H1 (cell line): ENCODE measurements around the gene MRPL11. TPM values are rescaled to one million over a fixed set of nuclear protein-coding genes. Genes with fewer than 3 reads are reported as not detected.

Experiments
- CTCF ChIA-PET: fragments of 300-600 bp; sonication (Branson Sonifier 250); formaldehyde crosslinking; loops from one replicate; lab custom pipeline; 2021; ENCODE audit not compliant: partially characterized antibody; lab: Charles Lee
- POLR2A ChIA-PET: fragments of 300-600 bp; sonication (Branson Sonifier 250); formaldehyde crosslinking; loops from one replicate; lab custom pipeline; 2021; ENCODE audit warnings: inconsistent platforms; ENCODE audit not compliant: partially characterized antibody; lab: Charles Lee
- DNase-seq, 2 experiments: peaks; one replicate each; pipeline versions ENCODE4 v3.0.0 to v3.0.0-alpha.2; 2010 to 2022; ENCODE audit warnings: low spot score in 2 of 2, low read depth in 1 of 2, mixed read lengths in 1 of 2
- FAIRE-seq: peaks from 2 replicates; lab custom pipeline; 2011; peaks lifted over from hg19 to GRCh38; lab: Jason Lieb, UNC
- H2AFZ ChIP-seq: 2 replicates; pipeline ENCODE4 v1.8.1; 2012; ENCODE audit warnings: low read length, inconsistent platforms
- H2AK5ac ChIP-seq: 2 replicates; pipeline ENCODE4 v1.6.1; 2013; ENCODE audit warnings: low read depth, low read length
- H2BK120ac ChIP-seq: replicated peaks from 2 replicates; pipeline ENCODE3; 2013; ENCODE audit warnings: low read depth, low read length, inconsistent platforms
- H2BK12ac ChIP-seq: 2 replicates; pipeline ENCODE4 v1.6.1; 2013; ENCODE audit warnings: low read depth, low read length
- H2BK15ac ChIP-seq: 2 replicates; pipeline ENCODE4 v1.6.1; 2013; ENCODE audit warnings: low read length
- H2BK20ac ChIP-seq: 2 replicates; pipeline ENCODE4 v1.6.1; 2013; ENCODE audit warnings: low read length
- H2BK5ac ChIP-seq: 2 replicates; pipeline ENCODE4 v1.6.1; 2013; ENCODE audit warnings: low read depth, low read length
- H3K14ac ChIP-seq: 2 replicates; pipeline ENCODE4 v1.6.1; 2013; ENCODE audit warnings: inconsistent platforms; ENCODE audit not compliant: insufficient read length
- H3K18ac ChIP-seq: 2 replicates; pipeline ENCODE4 v1.6.1; 2013; ENCODE audit warnings: low read length; ENCODE audit errors: extremely low read depth
- H3K23ac ChIP-seq: 2 replicates; pipeline ENCODE4 v1.6.1; 2013; ENCODE audit warnings: inconsistent platforms; ENCODE audit not compliant: insufficient read length
- H3K23me2 ChIP-seq: 2 replicates; pipeline ENCODE4 v1.6.1; 2013; ENCODE audit warnings: low read depth, low read length
- H3K27ac ChIP-seq: 2 replicates; pipeline ENCODE4 v1.6.1; 2011; ENCODE audit warnings: low read depth, low read length, inconsistent platforms
- H3K27me3 ChIP-seq, 4 experiments: replicated peaks in 1 of 4; 1 replicate in 1 of 4; 2 replicates in 3 of 4; pipeline versions ENCODE4 v1.6.1 to v1.8.1; 2011 to 2013; ENCODE audit warnings: low read length in 3 of 4, mild to moderate bottlenecking in 3 of 4, inconsistent platforms in 2 of 4, mixed read lengths in 2 of 4, moderate library complexity in 1 of 4; ENCODE audit not compliant: control insufficient read depth in 3 of 4, insufficient read depth in 3 of 4; ENCODE audit errors: extremely low read depth in 1 of 4
- H3K36me3 ChIP-seq, 4 experiments: 2 replicates each; pipeline versions ENCODE4 v1.6.1 to v1.8.1; 2011 to 2013; ENCODE audit warnings: mild to moderate bottlenecking in 4 of 4, low read length in 3 of 4, moderate library complexity in 2 of 4, control low read depth in 1 of 4, inconsistent platforms in 1 of 4; ENCODE audit not compliant: insufficient read depth in 4 of 4, control insufficient read depth in 2 of 4
- H3K4ac ChIP-seq: replicated peaks from 2 replicates; pipeline ENCODE3; 2013; ENCODE audit warnings: low read length, low read depth, mixed read lengths, inconsistent platforms; ENCODE audit not compliant: insufficient read length
- H3K4me1 ChIP-seq, 4 experiments: replicated peaks in 1 of 4; 1 replicate in 1 of 4; 2 replicates in 3 of 4; pipeline versions ENCODE4 v1.6.1 to v1.8.1; 2011 to 2013; ENCODE audit warnings: low read length in 3 of 4, inconsistent platforms in 2 of 4, mixed read lengths in 1 of 4; ENCODE audit not compliant: insufficient read depth in 4 of 4, control insufficient read depth in 3 of 4
- H3K4me2 ChIP-seq, 2 experiments: 2 replicates each; pipeline versions ENCODE4 v1.6.1 to v1.8.1; 2011 to 2013; ENCODE audit warnings: low read depth in 2 of 2, low read length in 2 of 2, control low read depth in 1 of 2, inconsistent platforms in 1 of 2, mild to moderate bottlenecking in 1 of 2; ENCODE audit not compliant: insufficient read depth in 1 of 2
- H3K4me3 ChIP-seq, 4 experiments: fragments of 200-600, 300-600 bp in 1 of 4; sonication (generic), shearing (Covaris generic), sonication (Bioruptor Twin) in 1 of 4; 2 replicates each; pipeline versions ENCODE4 v1.5.1 to v1.8.1; 2011 to 2016; ENCODE audit warnings: low read length in 4 of 4, low read depth in 3 of 4, control low read depth in 2 of 4, inconsistent platforms in 2 of 4, mild to moderate bottlenecking in 2 of 4, mixed read lengths in 1 of 4, moderate library complexity in 1 of 4; ENCODE audit not compliant: insufficient read depth in 2 of 4; ENCODE audit errors: extremely low read depth in 1 of 4
- H3K56ac ChIP-seq: replicated peaks from 2 replicates; pipeline ENCODE3; 2013; ENCODE audit warnings: low read depth, mild to moderate bottlenecking, mixed read lengths, low read length, inconsistent platforms; ENCODE audit not compliant: insufficient read length
- H3K79me1 ChIP-seq: 2 replicates; pipeline ENCODE4 v1.6.1; 2013; ENCODE audit warnings: low read depth, low read length, control low read depth
- H3K79me2 ChIP-seq, 2 experiments: 2 replicates each; pipeline versions ENCODE4 v1.6.1 to v1.8.1; 2012 to 2013; ENCODE audit warnings: low read length in 2 of 2, mild to moderate bottlenecking in 2 of 2, inconsistent platforms in 1 of 2; ENCODE audit not compliant: insufficient read depth in 2 of 2, control insufficient read depth in 1 of 2
- H3K9ac ChIP-seq, 4 experiments: replicated peaks in 1 of 4; 1 replicate in 1 of 4; 2 replicates in 3 of 4; pipeline versions ENCODE4 v1.6.1 to v1.8.1; 2011 to 2013; ENCODE audit warnings: low read depth in 3 of 4, low read length in 3 of 4, control low read depth in 2 of 4, mild to moderate bottlenecking in 2 of 4, moderate library complexity in 2 of 4, inconsistent platforms in 1 of 4; ENCODE audit errors: extremely low read depth in 1 of 4
- H3K9me3 ChIP-seq, 2 experiments: 2 replicates each; pipeline versions ENCODE4 v1.6.1 to v1.8.1; 2012 to 2013; ENCODE audit warnings: mild to moderate bottlenecking in 2 of 2, moderate library complexity in 2 of 2, control low read depth in 1 of 2, inconsistent platforms in 1 of 2, low read depth in 1 of 2, low read length in 1 of 2, mixed read lengths in 1 of 2; ENCODE audit not compliant: insufficient read depth in 2 of 2
- H4K20me1 ChIP-seq, 2 experiments: replicated peaks in 1 of 2; 2 replicates each; pipeline versions ENCODE3 to v1.8.1; 2011 to 2013; ENCODE audit warnings: inconsistent platforms in 2 of 2, low read length in 2 of 2, mild to moderate bottlenecking in 1 of 2; ENCODE audit not compliant: insufficient read depth in 2 of 2, control insufficient read depth in 1 of 2
- H4K5ac ChIP-seq: 2 replicates; pipeline ENCODE4 v1.6.1; 2013; ENCODE audit warnings: low read length, low read depth, mixed read lengths, inconsistent platforms; ENCODE audit not compliant: insufficient read length
- H4K8ac ChIP-seq: 2 replicates; pipeline ENCODE4 v1.8.0; 2013; ENCODE audit warnings: mild to moderate bottlenecking, moderate library complexity, low read length, inconsistent platforms; ENCODE audit not compliant: insufficient read depth; ENCODE audit errors: extremely low read depth
- H4K91ac ChIP-seq: replicated peaks from 2 replicates; pipeline ENCODE3; 2013; ENCODE audit warnings: low read length, mixed read lengths, inconsistent platforms; ENCODE audit not compliant: insufficient read length
- ATF3 ChIP-seq: IDR thresholded peaks from 2 replicates; pipeline ENCODE4 v1.6.1; 2011; ENCODE audit warnings: low read depth, mild to moderate bottlenecking, low read length; ENCODE audit not compliant: insufficient read depth
- CHD2 ChIP-seq: IDR thresholded peaks from 2 replicates; pipeline ENCODE4 v1.6.1; 2012; ENCODE audit warnings: low read length, improper control_type of control experiment
- GABPA ChIP-seq: IDR thresholded peaks from 2 replicates; pipeline ENCODE4 v1.6.1; 2011; ENCODE audit warnings: mild to moderate bottlenecking, low read length, moderate library complexity, borderline replicate concordance; ENCODE audit not compliant: insufficient read depth
- KDM1A ChIP-seq: fragments of 200-600, 300-600 bp; sonication (generic); IDR thresholded peaks from 2 replicates; pipeline ENCODE4 v1.7.1; 2016; ENCODE audit warnings: mild to moderate bottlenecking, low read length, borderline replicate concordance
- NANOG ChIP-seq: IDR thresholded peaks from 2 replicates; pipeline ENCODE4 v1.6.1; 2011; ENCODE audit warnings: low read length, low read depth, mild to moderate bottlenecking, inconsistent platforms; ENCODE audit not compliant: insufficient read depth, poor library complexity, severe bottlenecking
- PHF8 ChIP-seq: fragments of 200-600 bp; sonication (generic); conservative IDR thresholded peaks from 2 replicates; pipeline ENCODE4 v1.7.1; 2012; ENCODE audit warnings: low read depth, mild to moderate bottlenecking, inconsistent platforms, low read length, moderate library complexity
- RNF2 ChIP-seq: fragments of 200-900, 300-1000 bp; sonication (generic); IDR thresholded peaks from 2 replicates; pipeline ENCODE4 v1.7.1; 2016; ENCODE audit warnings: borderline replicate concordance, low read depth, mild to moderate bottlenecking, antibody characterized with exemption, low read length; ENCODE audit not compliant: poor library complexity, severe bottlenecking; ENCODE audit errors: missing control alignments
- SIX5 ChIP-seq: IDR thresholded peaks from 2 replicates; pipeline ENCODE4 v1.6.1; 2011; ENCODE audit warnings: mild to moderate bottlenecking, low read depth, low read length
- YY1 ChIP-seq: IDR thresholded peaks from 2 replicates; pipeline ENCODE4 v1.6.1; 2011; ENCODE audit warnings: low read depth, mild to moderate bottlenecking, low read length
- WGBS, 2 experiments: shearing (Covaris generic) in 1 of 2; methylation state at CpG; one replicate each; pipeline versions ENCODE4 v1.1.6 to v1.1.7; 2013 to 2015; ENCODE audit warnings: low lambda C conversion rate in 2 of 2, mixed read lengths in 2 of 2, inconsistent platforms in 1 of 2, low coverage in 1 of 2, missing lambda C conversion rate in 1 of 2; ENCODE audit not compliant: insufficient replicate concordance in 2 of 2, insufficient coverage in 1 of 2, insufficient read length in 1 of 2; ENCODE audit errors: extremely low coverage in 1 of 2, missing lambda C conversion rate in 1 of 2; 5-methylcytosine and 5-hydroxymethylcytosine counted together
- polyA plus RNA-seq, 7 experiments: library from polyadenylated mRNA; depleted of rRNA in 3 of 7; stranded (reverse) in 5 of 7; unstranded in 2 of 7; fragments of >200 nt in 5 of 7; fragments of 200-250 nt in 2 of 7; gene quantifications; 1 replicate in 5 of 7; 2 replicates in 1 of 7; 4 replicates in 1 of 7; pipeline versions ENCODE4 v1.2.1 to v1.2.3, GENCODE V29; 2011 to 2013; ENCODE audit warnings: missing spikeins in 2 of 7, mixed read lengths in 2 of 7
- total RNA-seq: library from RNA; stranded (reverse); fragmentation: NEBNext Ultra II Directional; extraction: Animal tissue kit (Norgen Biotek cat#: 25700); gene quantifications from 2 replicates; pipeline ENCODE4 v1.2.1, GENCODE V29; 2021

The MRPL11 gene
- total and polyA plus RNA-seq, 2 of the 8 experiments (the other 6 are each of a cell fraction or from before 2014, with no cell fraction given) = 105 to 141 TPM

- H3K23ac ChIP-seq = no peak overlapping the region
- no peak overlapping the region for H3K27ac ChIP-seq
- no peak overlapping the region for H3K9ac ChIP-seq
- H2AFZ ChIP-seq = no peak overlapping the region
- peaks cover 0 to under 1% (median 0%) of the 10 kb centered on the region in 4 experiments; a peak in 2 of 8 replicates for H3K36me3 ChIP-seq
- ChIA-PET CTCF (interaction anchor here (0.7 to 2.7 kb wide), 17 partner anchors 8 to 176 kb away, joined by 3 to 25 read pairs (median 4); partner anchors contain the start of genes MRPL11, NPAS4 and PELI3), POLR2A (interaction anchor here (1.3 to 6.1 kb wide), 4 partner anchors 9 to 200 kb away, joined by 3 to 85 read pairs (median 26); partner anchors contain the start of genes NPAS4, PELI3 and RBM4B)
- no peaks in the 10 kb centered on the region for H3K27me3 ChIP-seq
- 84% methylated on average over 11 of the region's 11 CpGs; no CpG with 5 or more reads in 1 of the 2 experiments for WGBS, 2 experiments
- H3K4me2 ChIP-seq = no peak overlapping the region
- no peaks in the 10 kb centered on the region for H3K9me3 ChIP-seq
- no peak overlapping the region for H3K4ac ChIP-seq
- H3K56ac ChIP-seq = no peak overlapping the region
- DNase-seq = peak in 1 of 2 experiments; percentile 49
- no peak overlapping the region for H2BK15ac ChIP-seq
- H2BK5ac ChIP-seq = no peak overlapping the region
- no peak overlapping the region for H2AK5ac ChIP-seq
- H3K79me1 ChIP-seq = no peaks in the 10 kb centered on the region
- H3K79me2 ChIP-seq = no peaks in the 10 kb centered on the region
- H2BK12ac ChIP-seq = no peak overlapping the region
- H3K14ac ChIP-seq = no peak overlapping the region
- H2BK20ac ChIP-seq = no peak overlapping the region
- no peak overlapping the region; the same call in 1 of the 2 replicates for H4K8ac ChIP-seq
- peaks cover 5% of the 10 kb centered on the region; the same call in 1 of the 2 replicates for H3K23me2 ChIP-seq
- H3K4me1 ChIP-seq = peaks cover 0 to 6% (median under 1%) of the 10 kb centered on the region in 4 experiments; a peak in 3 of 7 replicates
- H4K20me1 ChIP-seq = peaks cover 2% of the 10 kb centered on the region in 2 experiments
- no peak overlapping the region for H4K5ac ChIP-seq
- no peak overlapping the region for H4K91ac ChIP-seq
- H2BK120ac ChIP-seq = no peak overlapping the region
- no peak for FAIRE-seq
- H3K4me3 ChIP-seq = no peak overlapping the region
- H3K18ac ChIP-seq = no peak overlapping the region
- TF ChIP-seq YY1 (no peak), ATF3 (no peak), SIX5 (no peak), KDM1A (no peak), PHF8 (no peak), NANOG (no peak), CHD2 (no peak), GABPA (no peak), RNF2 (no peak)
Observed at GRCh38 chr11:66477263-66478201, 38.9 kb upstream of the MRPL11 start.
